GOT3 (cell line): ENCODE results near the gene NET1.

Source experiments
- DNase-seq: peaks from one replicate; lab custom pipeline; 2025; ENCODE audit warnings: mixed read lengths; lab: John Stamatoyannopoulos, UW

NET1 gene

GRCh38 chr10:5485948-5486852, 73.8 kb downstream of the NET1 start:
- no peak for DNase-seq

GRCh38 chr10:5486853-5487235, 74.5 kb downstream of the NET1 start:
- no peak for DNase-seq

- DNase-seq = no peak
These were observed 76.2 kb downstream of the NET1 start for GRCh38 chr10:5488272-5489161.

- DNase-seq = no peak
These were observed 77.7 kb downstream of the NET1 start for GRCh38 chr10:5490032-5490431.

GRCh38 chr10:5490698-5491464, 78.5 kb downstream of the NET1 start:
- no peak for DNase-seq

GRCh38 chr10:5491477-5491876, 79.1 kb downstream of the NET1 start:
- no peak for DNase-seq

GRCh38 chr10:5492322-5492855, 80.0 kb downstream of the NET1 start:
- DNase-seq = no peak

- DNase-seq = no peak
These were observed 80.7 kb downstream of the NET1 start for GRCh38 chr10:5492929-5493576.

- no peak for DNase-seq
These were observed 81.3 kb downstream of the NET1 start for GRCh38 chr10:5493691-5494090.

- no peak for DNase-seq
These were observed 82.3 kb downstream of the NET1 start for GRCh38 chr10:5494611-5495010.

- no peak for DNase-seq
These were observed 84.2 kb downstream of the NET1 start for GRCh38 chr10:5496261-5497250.

- no peak for DNase-seq
These were observed 84.9 kb downstream of the NET1 start for GRCh38 chr10:5497289-5497688.

GRCh38 chr10:5497948-5498730, 85.8 kb downstream of the NET1 start:
- DNase-seq = no peak

- DNase-seq = no peak
These were observed 86.6 kb downstream of the NET1 start for GRCh38 chr10:5498791-5499492.

- no peak for DNase-seq
These were observed 87.3 kb downstream of the NET1 start, which contains the start of gene CALML5 for GRCh38 chr10:5499493-5500140. CALML5 (minus strand) TSS chr10:5499570; CDS start chr10:5499438, 132 bp downstream.

- no peak for DNase-seq
These were observed 87.9 kb downstream of the NET1 start for GRCh38 chr10:5500162-5500670.

GRCh38 chr10:5500910-5501309, 88.6 kb downstream of the NET1 start:
- DNase-seq = no peak

GRCh38 chr10:5502061-5502521, 89.7 kb downstream of the NET1 start:
- DNase-seq = no peak
